Adrenal gland (tissue), 12 donors: ENCODE results near the gene LTF. TPM values are rescaled to one million over a fixed set of nuclear protein-coding genes. Genes with fewer than 3 reads are reported as not detected.

ENCODE experiments used
- DNase-seq, 7 donors: peaks; one replicate each; pipeline ENCODE4 v3.0.0-alpha.2; 2019 to 2020
- H3K27ac ChIP-seq, 5 donors: fragments of 200-600 bp; sonication (generic) in 4 of 5; 1 replicate in 3 of 5; 2 replicates in 2 of 5; pipeline versions ENCODE4 v1.5.1 to v1.8.0; 2016 to 2020; ENCODE audit warnings: mild to moderate bottlenecking in 1 of 5
- H3K27me3 ChIP-seq: fragments of 200-600 bp; 2 replicates; pipeline ENCODE4 v1.8.0; 2021
- H3K36me3 ChIP-seq, 2 donors: fragments of 200-600 bp; replicated peaks in 1 of 2; 1 replicate in 1 of 2; 2 replicates in 1 of 2; pipeline versions ENCODE4 v1.5.1 to v1.8.0; 2018 to 2022
- H3K4me1 ChIP-seq, 2 donors: fragments of 200-600 bp; replicated peaks in 1 of 2; 1 replicate in 1 of 2; 2 replicates in 1 of 2; pipeline versions ENCODE4 v1.5.1 to v1.8.0; 2018 to 2021
- H3K4me3 ChIP-seq, 4 donors: fragments of 200-600 bp; sonication (generic) in 3 of 4; one replicate each; pipeline ENCODE4 v1.5.1; 2016 to 2018
- H3K9me3 ChIP-seq, 3 donors: fragments of 200-600 bp; sonication (generic) in 1 of 3; replicated peaks in 1 of 3; 1 replicate in 2 of 3; 2 replicates in 1 of 3; pipeline versions ENCODE4 v1.5.1 to v1.8.0; 2016 to 2021
- CTCF ChIP-seq, 6 experiments: fragments of 450-650 bp in 4 of 6; fragments of 200-600 bp in 2 of 6; sonication (generic) in 1 of 6; IDR thresholded peaks; 1 replicate in 5 of 6; 2 replicates in 1 of 6; pipeline versions ENCODE4 v1.5.1 to v1.8.0; 2016 to 2021; ENCODE audit warnings: antibody characterized with exemption in 6 of 6, mild to moderate bottlenecking in 2 of 6, moderate library complexity in 1 of 6
- POLR2A ChIP-seq, 2 donors: fragments of 450-650 bp; IDR thresholded peaks; one replicate each; pipeline ENCODE4 v1.6.1; 2017; ENCODE audit warnings: antibody characterized with exemption in 2 of 2, mild to moderate bottlenecking in 2 of 2, moderate library complexity in 1 of 2
- WGBS, 4 donors: extraction: QIAGEN DNeasy Blood & Tissue Kit in 2 of 4; methylation state at CpG; one replicate each; pipeline versions ENCODE4 v1.1.5 to v1.1.7; 2013 to 2017; 5-methylcytosine and 5-hydroxymethylcytosine counted together
- intact Hi-C, 2 donors: fragments of 100-400 bp; cut with DNase I; formaldehyde crosslinking; loops; one replicate each; pipeline versions ENCODE4 v1.14.1 to v1.15.0; 2022 to 2023
- polyA plus RNA-seq, 3 donors: library from polyadenylated mRNA; stranded (reverse); fragments of 200-250 nt in 2 of 3; fragments of 350-450 nt in 1 of 3; fragmentation: Illumina TruSeq in 1 of 3; extraction: RNeasy Lipid Tissue Mini Kit (QIAGEN cat#74804) in 1 of 3; gene quantifications; one replicate each; pipeline ENCODE4 v1.2.3, GENCODE V29; 2013 to 2014
- total RNA-seq, 9 donors: library from RNA; depleted of rRNA in 4 of 9; stranded (reverse); fragments of >200 nt in 4 of 9; fragments of 120-200 nt in 1 of 9; fragmentation: NEBNext Ultra II Directional in 1 of 9; extraction: Animal tissue kit (Norgen Biotek cat#: 25700) in 1 of 9; gene quantifications; one replicate each; pipeline versions ENCODE4 v1.1.0 to v1.2.4, GENCODE V29; 2013 to 2023
- donor health status: healthy with polysubstance abuse.
- donor health status: Bipolar disorder and iron deficiency.
- donor health status: DM: yes; HTN: yes; CAD: no.
- donor health status: DM: no; HTN: no; CAD: no.
- donor health status: DM: no; HTN: no; CAD: no.
- donor health status: DM: yes; HTN: yes; CAD: no.

The LTF gene
- total and polyA plus RNA-seq, 12 donors: 0.50 to 3.7 (median 1.6) TPM

GRCh38 chr3:46399098-46399497, 65.6 kb downstream of the LTF start:
- 68 to 73% (median 70%) methylated on average over 2 of the region's 2 CpGs for WGBS, 4 donors
- DNase-seq: no peak

GRCh38 chr3:46398186-46398955, 66.3 kb downstream of the LTF start:
- Histone ChIP-seq H3K4me1 (no peaks in the 10 kb centered on the region), H3K27ac (no peak overlapping the region), H3K36me3 (no peaks in the 10 kb centered on the region), H3K27me3 (peaks cover 4% of the 10 kb centered on the region), H3K4me3 (no peak overlapping the region), H3K9me3 (no peaks in the 10 kb centered on the region)
- DNase-seq: no peak
- intact Hi-C loops: no loop called here
- WGBS, 4 donors: 84 to 92% (median 89%) methylated on average over 6 of the region's 6 CpGs
- TF ChIP-seq POLR2A (IDR thresholded peaks at IDR 0.05) (no peak), CTCF (IDR thresholded peaks at IDR 0.05) (no peak)

More at GRCh38 chr3:46399098-46399497, 65.6 kb downstream of the LTF start:
- intact Hi-C loops: no loop called here
- TF ChIP-seq CTCF (IDR thresholded peaks at IDR 0.05) (no peak), POLR2A (IDR thresholded peaks at IDR 0.05) (no peak)
- Histone ChIP-seq H3K9me3 (no peaks in the 10 kb centered on the region), H3K27me3 (peaks cover 3% of the 10 kb centered on the region), H3K4me1 (no peaks in the 10 kb centered on the region), H3K4me3 (no peak overlapping the region), H3K36me3 (no peaks in the 10 kb centered on the region), H3K27ac (no peak overlapping the region)

- Histone ChIP-seq H3K27me3 (peaks cover 4% of the 10 kb centered on the region), H3K36me3 (no peaks in the 10 kb centered on the region), H3K4me1 (no peaks in the 10 kb centered on the region), H3K27ac (no peak overlapping the region), H3K9me3 (no peaks in the 10 kb centered on the region), H3K4me3 (no peak overlapping the region)
- intact Hi-C loops: no loop called here
- TF ChIP-seq CTCF (IDR thresholded peaks at IDR 0.05): no peak
- TF ChIP-seq POLR2A (IDR thresholded peaks at IDR 0.05): no peak
- WGBS, 4 donors: 56 to 63% (median 60%) methylated on average over 5 to 7 of the region's 7 CpGs
- no peak for DNase-seq
Observed at GRCh38 chr3:46397111-46397510, 67.6 kb downstream of the LTF start.

- Histone ChIP-seq H3K4me1 (no peaks in the 10 kb centered on the region), H3K27me3 (peaks cover 4% of the 10 kb centered on the region), H3K27ac (no peak overlapping the region), H3K36me3 (no peaks in the 10 kb centered on the region), H3K4me3 (no peak overlapping the region), H3K9me3 (no peaks in the 10 kb centered on the region)
- intact Hi-C loops: no loop called here
- 38 to 50% (median 44%) methylated on average over 6 of the region's 6 CpGs for WGBS, 4 donors
- TF ChIP-seq POLR2A (IDR thresholded peaks at IDR 0.05): no peak
- TF ChIP-seq CTCF (IDR thresholded peaks at IDR 0.05): no peak
- DNase-seq: no peak
Observed at GRCh38 chr3:46395766-46396530, 68.8 kb downstream of the LTF start.
